Measurements from ENCODE around the gene PPT1.

Gene PPT1

DNA sequence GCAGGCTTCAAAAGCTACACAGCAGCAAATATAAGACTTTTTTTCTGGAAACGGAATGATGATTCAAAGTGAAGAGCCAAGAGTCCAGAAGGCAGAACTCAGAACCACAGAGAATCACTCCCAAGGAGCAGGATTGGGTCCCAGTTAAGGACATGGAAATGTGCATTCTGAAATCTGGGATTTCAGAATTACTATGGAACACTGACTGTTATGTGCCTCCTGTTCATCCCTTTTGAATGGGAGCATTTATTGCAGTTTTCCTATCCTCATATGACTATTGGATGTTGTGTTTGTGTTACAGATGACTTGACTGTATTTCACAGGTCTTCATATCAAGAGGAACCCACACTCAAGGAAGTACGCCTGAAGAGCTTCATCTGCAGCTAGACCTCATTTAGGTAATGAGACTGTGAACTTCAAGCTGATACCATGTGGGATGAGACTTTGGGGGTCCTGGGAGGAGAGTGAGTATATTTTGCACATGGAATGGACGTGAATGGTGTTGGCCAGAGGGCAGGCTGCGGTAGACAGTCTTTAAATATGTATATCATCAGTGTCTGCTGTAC, 73.6 kb downstream of the PPT1 start:
- no peak for DNase-seq
